WERI-Rb-1 (cell line): ENCODE measurements around the gene MDGA2.

Experiments used
- DNase-seq: peaks from one replicate; pipeline ENCODE4 v3.0.0-alpha.2; 2020
- H3K27ac ChIP-seq: fragments of 250-450 bp; sonication (Bioruptor Pico); 2 replicates; pipeline ENCODE4 v1.5.1; 2020; ENCODE audit warnings: mild to moderate bottlenecking, moderate library complexity
- H3K27me3 ChIP-seq: fragments of 250-450 bp; sonication (Bioruptor Pico); 2 replicates; pipeline ENCODE4 v1.5.1; 2021; ENCODE audit warnings: mild to moderate bottlenecking, low read depth, moderate library complexity; ENCODE audit not compliant: insufficient read depth, severe bottlenecking
- H3K36me3 ChIP-seq: fragments of 250-450 bp; sonication (Bioruptor Pico); 2 replicates; pipeline ENCODE4 v1.5.1; 2020; ENCODE audit warnings: mild to moderate bottlenecking, moderate library complexity
- H3K4me3 ChIP-seq: 2 replicates; pipeline ENCODE4 v1.5.1; 2011; ENCODE audit warnings: low read depth, mild to moderate bottlenecking, control low read depth, low read length
- H3K9me3 ChIP-seq: fragments of 250-450 bp; sonication (Bioruptor Pico); 2 replicates; pipeline ENCODE4 v1.5.1; 2021; ENCODE audit warnings: mild to moderate bottlenecking, moderate library complexity; ENCODE audit not compliant: severe bottlenecking
- TF ChIP-seq, protein P1 (sequence below): IDR thresholded peaks from 2 replicates; pipeline ENCODE4 v1.5.1; 2011; ENCODE audit warnings: low read depth, mild to moderate bottlenecking, control low read depth, inconsistent platforms, low read length

MDGA2 gene

GRCh38 chr14:47585447-47585846 lies 90.0 kb downstream of the MDGA2 start:
- no peaks in the 10 kb centered on the region for H3K27me3 ChIP-seq
- no peaks in the 10 kb centered on the region for H3K9me3 ChIP-seq
- DNase-seq = no peak
- no peak overlapping the region for H3K27ac ChIP-seq
- TF ChIP-seq, protein P1, sequence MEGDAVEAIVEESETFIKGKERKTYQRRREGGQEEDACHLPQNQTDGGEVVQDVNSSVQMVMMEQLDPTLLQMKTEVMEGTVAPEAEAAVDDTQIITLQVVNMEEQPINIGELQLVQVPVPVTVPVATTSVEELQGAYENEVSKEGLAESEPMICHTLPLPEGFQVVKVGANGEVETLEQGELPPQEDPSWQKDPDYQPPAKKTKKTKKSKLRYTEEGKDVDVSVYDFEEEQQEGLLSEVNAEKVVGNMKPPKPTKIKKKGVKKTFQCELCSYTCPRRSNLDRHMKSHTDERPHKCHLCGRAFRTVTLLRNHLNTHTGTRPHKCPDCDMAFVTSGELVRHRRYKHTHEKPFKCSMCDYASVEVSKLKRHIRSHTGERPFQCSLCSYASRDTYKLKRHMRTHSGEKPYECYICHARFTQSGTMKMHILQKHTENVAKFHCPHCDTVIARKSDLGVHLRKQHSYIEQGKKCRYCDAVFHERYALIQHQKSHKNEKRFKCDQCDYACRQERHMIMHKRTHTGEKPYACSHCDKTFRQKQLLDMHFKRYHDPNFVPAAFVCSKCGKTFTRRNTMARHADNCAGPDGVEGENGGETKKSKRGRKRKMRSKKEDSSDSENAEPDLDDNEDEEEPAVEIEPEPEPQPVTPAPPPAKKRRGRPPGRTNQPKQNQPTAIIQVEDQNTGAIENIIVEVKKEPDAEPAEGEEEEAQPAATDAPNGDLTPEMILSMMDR = no peak
- H3K4me3 ChIP-seq = no peak overlapping the region
- H3K36me3 ChIP-seq = no peaks in the 10 kb centered on the region

DNA sequence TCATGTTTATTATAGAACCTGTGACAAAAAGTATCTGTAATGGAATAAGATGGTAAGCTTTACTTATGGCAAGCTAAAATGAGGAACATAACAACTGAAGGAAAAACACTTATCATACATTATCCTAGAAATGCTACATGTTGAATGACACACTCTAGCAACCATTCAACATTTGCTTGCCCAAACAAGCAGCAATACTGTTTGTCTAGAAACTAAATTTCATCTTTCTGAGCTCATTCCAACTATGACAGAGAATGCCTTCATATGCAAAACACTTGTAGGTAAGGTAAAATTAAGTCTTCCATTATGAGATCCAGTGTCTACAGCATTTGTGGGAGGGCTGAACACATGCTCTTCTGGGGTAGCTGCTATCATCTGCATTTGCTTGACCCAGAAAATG lies 108.1 kb downstream of the MDGA2 start:
- no peak for DNase-seq
- TF ChIP-seq, protein P1 = no peak

GRCh38 chr14:47557894-47558293 lies 117.5 kb downstream of the MDGA2 start:
- Histone ChIP-seq H3K27ac (no peak overlapping the region), H3K27me3 (no peaks in the 10 kb centered on the region)
- TF ChIP-seq, protein P1 = no peak

More for the DNA sequence above, 108.1 kb downstream of the MDGA2 start:
- no peak overlapping the region for H3K27ac ChIP-seq
- H3K4me3 ChIP-seq = no peak overlapping the region
- no peaks in the 10 kb centered on the region for H3K9me3 ChIP-seq
- no peaks in the 10 kb centered on the region for H3K27me3 ChIP-seq
- no peaks in the 10 kb centered on the region for H3K36me3 ChIP-seq

GRCh38 chr14:47555333-47555732 lies 120.1 kb downstream of the MDGA2 start:
- Histone ChIP-seq H3K27ac (no peak overlapping the region), H3K36me3 (no peaks in the 10 kb centered on the region)
- DNase-seq = no peak

More at GRCh38 chr14:47557894-47558293, 117.5 kb downstream of the MDGA2 start:
- Histone ChIP-seq H3K36me3 (no peaks in the 10 kb centered on the region), H3K9me3 (no peaks in the 10 kb centered on the region), H3K4me3 (no peak overlapping the region)
- no peak for DNase-seq

DNA sequence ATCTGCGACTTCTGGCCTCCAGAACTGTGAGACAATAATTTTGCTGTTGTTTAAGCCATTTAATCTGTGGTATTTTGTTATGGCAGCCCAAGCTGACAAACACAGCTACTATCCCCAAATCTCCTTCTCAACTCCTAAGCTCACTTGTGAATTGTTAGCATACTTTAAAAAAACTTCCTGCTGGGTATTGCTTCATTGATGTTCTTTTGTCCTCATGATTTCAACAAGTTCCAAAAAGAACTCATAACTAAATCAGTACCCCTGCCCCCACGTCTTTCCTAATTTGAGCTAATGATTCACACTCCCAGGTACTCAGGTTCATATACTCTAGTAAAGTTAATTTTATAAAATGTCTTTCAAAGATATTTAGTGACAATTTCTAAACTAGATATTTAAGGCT lies 125.5 kb downstream of the MDGA2 start:
- Histone ChIP-seq H3K4me3 (no peak overlapping the region), H3K27ac (no peak overlapping the region), H3K36me3 (no peaks in the 10 kb centered on the region), H3K9me3 (no peaks in the 10 kb centered on the region), H3K27me3 (no peaks in the 10 kb centered on the region)
- DNase-seq = no peak
- TF ChIP-seq, protein P1 = no peak

More at GRCh38 chr14:47555333-47555732, 120.1 kb downstream of the MDGA2 start:
- Histone ChIP-seq H3K4me3 (no peak overlapping the region), H3K27me3 (no peaks in the 10 kb centered on the region), H3K9me3 (no peaks in the 10 kb centered on the region)
- TF ChIP-seq, protein P1 = no peak

DNA sequence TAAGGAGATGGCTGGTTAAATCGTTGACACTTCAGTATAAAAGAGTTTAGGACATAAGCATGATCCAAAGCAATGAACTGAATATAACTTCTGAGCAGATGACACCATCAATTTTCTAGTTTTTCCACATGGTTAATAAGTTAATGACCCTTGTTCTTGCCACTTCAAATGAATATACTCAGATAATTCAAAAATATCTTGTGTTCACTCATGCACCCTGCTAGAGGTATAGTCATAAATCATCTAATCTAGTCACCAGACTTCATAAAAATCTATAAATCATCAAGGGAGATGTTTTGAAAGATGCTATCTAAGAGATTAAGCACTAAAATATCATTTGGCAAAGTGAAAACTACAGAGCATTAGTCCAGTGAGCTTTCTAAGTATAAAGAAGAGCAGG lies 131.9 kb downstream of the MDGA2 start:
- H3K36me3 ChIP-seq = no peaks in the 10 kb centered on the region
- H3K27ac ChIP-seq = no peak overlapping the region
- TF ChIP-seq, protein P1 = no peak
- H3K27me3 ChIP-seq = no peaks in the 10 kb centered on the region
- DNase-seq = no peak
- H3K4me3 ChIP-seq = no peak overlapping the region
- no peaks in the 10 kb centered on the region for H3K9me3 ChIP-seq
